Peyer's patch (tissue), 4 donors: ENCODE data around the gene ITGB6.

Experiments used
- CTCF ChIP-seq, 6 experiments: fragments of 450-650 bp in 4 of 6; fragments of 200-600 bp in 2 of 6; sonication (generic) in 1 of 6; IDR thresholded peaks; one replicate each; pipeline ENCODE4 v1.5.1; 2017 to 2019; ENCODE audit warnings: antibody characterized with exemption in 6 of 6, mild to moderate bottlenecking in 3 of 6, moderate library complexity in 1 of 6
- POLR2A ChIP-seq, 2 donors: fragments of 450-650 bp; IDR thresholded peaks; one replicate each; pipeline ENCODE4 v1.5.1; 2017; ENCODE audit warnings: antibody characterized with exemption in 2 of 2, mild to moderate bottlenecking in 2 of 2, moderate library complexity in 2 of 2

DNA sequence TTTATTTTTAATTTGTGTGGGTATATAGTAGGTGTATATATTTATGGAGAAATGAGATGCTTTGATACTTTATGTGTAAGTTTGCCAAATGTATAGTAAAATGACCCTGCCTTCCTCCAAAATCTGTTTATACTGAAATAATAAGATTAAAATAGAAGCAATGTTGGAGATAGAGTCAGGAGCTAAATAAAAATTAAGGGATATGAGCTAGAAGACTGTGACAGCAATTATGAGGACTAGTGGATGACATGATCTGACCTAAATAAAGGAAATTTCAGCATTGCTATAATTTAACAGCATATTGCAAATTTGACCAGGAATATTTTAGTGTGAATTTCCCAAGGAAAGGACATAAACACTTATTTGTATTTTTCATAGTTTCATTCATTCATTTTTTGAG lies 60.7 kb downstream of the ITGB6 start:
- TF ChIP-seq POLR2A (IDR thresholded peaks at IDR 0.05) (no peak), CTCF (IDR thresholded peaks at IDR 0.05) (no peak)
